ENCODE data around the gene OBP2B. TPM values are rescaled to one million over a fixed set of nuclear protein-coding genes. Genes with fewer than 3 reads are reported as not detected.
"Not testable (repeated sequence)": the region's sequence is repeated elsewhere in the genome, so short reads cannot be mapped to it uniquely, and the experiment has no call there.

The OBP2B gene
- polyA plus RNA-seq, 1 experiment, result not detected

DNA sequence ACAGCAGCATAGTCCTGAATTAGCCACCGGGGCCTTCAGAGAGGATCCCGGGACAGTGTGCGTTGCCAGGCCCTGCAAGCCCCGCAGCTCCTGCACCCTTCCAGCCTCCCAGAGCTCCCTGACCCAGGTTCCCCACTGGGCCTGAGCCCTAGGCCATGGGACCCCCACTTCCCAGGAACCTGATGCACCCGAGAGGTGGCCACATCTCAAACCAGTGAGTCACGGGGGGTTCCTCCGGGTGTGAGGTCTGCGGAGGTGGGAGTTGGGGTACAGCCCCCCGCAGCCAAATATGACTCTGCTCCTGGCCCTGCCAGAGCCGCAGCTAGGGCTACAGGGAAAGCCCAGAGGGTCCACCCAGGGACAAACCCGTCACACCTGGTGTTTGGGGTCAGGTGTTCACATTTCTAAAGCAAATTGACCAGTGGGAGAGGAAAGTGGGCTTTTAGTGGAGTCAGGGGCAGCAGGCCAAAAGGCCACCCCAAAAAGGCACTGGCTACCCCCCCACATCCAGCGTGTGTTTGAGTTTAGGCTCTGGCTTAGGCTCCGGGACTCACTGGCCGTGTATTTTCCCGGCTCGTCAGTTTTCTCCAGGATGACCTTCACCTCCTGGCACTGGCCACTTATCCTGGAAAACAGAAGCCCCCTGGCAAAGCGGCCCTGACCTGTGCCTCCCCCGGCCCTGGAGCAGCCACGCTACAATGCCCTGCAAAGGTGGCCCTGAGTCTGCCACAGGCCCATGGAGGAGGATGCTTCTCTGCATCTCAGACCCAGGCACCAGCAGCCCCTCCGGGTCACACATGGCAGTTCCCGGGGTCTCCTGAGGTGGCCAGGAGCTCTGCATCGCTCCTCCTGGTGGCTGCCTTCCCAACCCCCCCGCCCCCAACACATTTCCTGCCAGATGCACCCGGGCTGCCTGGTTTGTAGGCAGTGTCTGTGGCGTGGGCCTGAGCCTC is 17.4 kb upstream of the OBP2B start:
- ChIA-PET CTCF (no interaction called here), POLR2A (no interaction called here)
- DNase-seq (ENCODE audit: low read depth), result no peak
- Histone ChIP-seq H3K36me3 (ENCODE audit: control insufficient read depth, insufficient read depth, low read length) (no peaks in the 10 kb centered on the region), H3K4me3 (ENCODE audit: low read depth, low read length) (no peak overlapping the region), H3K27me3 (ENCODE audit: control insufficient read depth, insufficient read depth, low read length) (peaks cover 4% of the 10 kb centered on the region; the same call in 1 of the 2 replicates)
- TF ChIP-seq, protein P1, sequence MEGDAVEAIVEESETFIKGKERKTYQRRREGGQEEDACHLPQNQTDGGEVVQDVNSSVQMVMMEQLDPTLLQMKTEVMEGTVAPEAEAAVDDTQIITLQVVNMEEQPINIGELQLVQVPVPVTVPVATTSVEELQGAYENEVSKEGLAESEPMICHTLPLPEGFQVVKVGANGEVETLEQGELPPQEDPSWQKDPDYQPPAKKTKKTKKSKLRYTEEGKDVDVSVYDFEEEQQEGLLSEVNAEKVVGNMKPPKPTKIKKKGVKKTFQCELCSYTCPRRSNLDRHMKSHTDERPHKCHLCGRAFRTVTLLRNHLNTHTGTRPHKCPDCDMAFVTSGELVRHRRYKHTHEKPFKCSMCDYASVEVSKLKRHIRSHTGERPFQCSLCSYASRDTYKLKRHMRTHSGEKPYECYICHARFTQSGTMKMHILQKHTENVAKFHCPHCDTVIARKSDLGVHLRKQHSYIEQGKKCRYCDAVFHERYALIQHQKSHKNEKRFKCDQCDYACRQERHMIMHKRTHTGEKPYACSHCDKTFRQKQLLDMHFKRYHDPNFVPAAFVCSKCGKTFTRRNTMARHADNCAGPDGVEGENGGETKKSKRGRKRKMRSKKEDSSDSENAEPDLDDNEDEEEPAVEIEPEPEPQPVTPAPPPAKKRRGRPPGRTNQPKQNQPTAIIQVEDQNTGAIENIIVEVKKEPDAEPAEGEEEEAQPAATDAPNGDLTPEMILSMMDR (IDR thresholded peaks at IDR 0.05; ENCODE audit: insufficient read depth, low read depth, low read length), result no peak

DNA sequence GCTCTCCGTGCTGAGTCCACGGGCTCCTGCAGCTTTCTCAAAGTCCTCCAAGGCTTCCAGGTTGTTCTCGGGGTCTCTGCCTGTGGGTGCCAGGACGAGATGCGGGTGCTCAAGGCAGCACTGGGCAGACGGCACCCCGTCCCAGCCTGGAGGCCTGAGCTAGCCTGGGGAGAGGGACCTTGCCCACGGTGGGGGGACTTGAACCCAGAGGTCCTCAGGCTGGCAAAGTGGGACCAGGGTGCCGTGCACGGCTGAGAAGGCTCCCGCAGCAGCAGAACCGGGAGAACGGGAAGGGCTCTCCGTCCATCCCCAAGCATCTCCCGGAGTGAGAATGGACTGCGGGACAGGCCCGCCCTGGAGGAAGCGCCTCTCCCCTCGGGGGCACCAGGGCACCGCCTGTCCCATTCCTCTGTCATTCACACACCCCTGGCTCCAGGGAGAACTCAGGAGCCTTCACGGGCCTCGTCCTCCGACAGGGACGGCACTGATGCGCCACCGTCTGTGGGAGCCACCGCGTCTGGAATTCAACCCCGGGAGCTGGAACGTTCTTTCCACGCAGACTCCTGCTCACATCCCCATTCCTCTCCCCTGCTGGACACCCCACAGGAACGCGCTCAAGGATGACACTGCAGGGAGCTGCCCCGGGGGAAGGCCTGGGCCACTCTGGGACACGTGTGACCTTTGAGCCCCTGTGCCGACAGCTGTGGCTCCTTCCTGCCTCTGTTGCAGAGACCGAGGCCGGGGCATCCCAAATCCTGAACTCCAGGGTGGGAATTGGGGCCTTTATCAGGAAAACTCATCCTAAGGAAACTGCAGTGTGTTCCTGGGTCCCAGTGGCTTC is 16.3 kb upstream of the OBP2B start:
- ChIA-PET POLR2A (no interaction called here), CTCF (no interaction called here)
- no peak overlapping the region for H3K4me3 ChIP-seq (ENCODE audit: low read depth, low read length)
- no peak for DNase-seq (ENCODE audit: low read depth)
- H3K36me3 ChIP-seq (ENCODE audit: control insufficient read depth, insufficient read depth, low read length), result no peaks in the 10 kb centered on the region
- peaks cover 4% of the 10 kb centered on the region; the same call in 1 of the 2 replicates for H3K27me3 ChIP-seq (ENCODE audit: control insufficient read depth, insufficient read depth, low read length)
- TF ChIP-seq, protein P1 (IDR thresholded peaks at IDR 0.05; ENCODE audit: insufficient read depth, low read depth, low read length), result no peak

DNA sequence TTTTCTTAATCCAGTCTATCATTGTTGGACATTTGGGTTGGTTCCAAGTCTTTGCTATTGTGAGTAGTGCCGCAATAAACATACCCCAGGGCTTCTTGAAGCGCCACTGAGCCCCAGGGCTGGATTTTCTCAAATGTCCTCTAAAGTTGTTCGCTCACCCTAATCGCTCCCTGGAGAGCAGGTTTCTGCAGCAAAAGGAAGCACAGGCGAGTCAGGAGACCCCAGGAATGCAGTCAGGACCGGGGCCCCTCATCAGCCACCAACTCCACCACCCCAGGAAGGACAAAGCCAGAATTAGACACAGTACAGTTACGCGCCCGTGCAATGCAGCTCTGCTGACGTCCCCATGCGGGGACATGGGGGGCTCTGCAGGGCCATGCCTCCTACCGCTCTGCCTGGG is 15.7 kb upstream of the OBP2B start:
- TF ChIP-seq, protein P1 (IDR thresholded peaks at IDR 0.05; ENCODE audit: insufficient read depth, low read depth, low read length), result no peak
- ChIA-PET CTCF (no interaction called here), POLR2A (no interaction called here)
- no peak for DNase-seq (ENCODE audit: low read depth)
- Histone ChIP-seq H3K27me3 (ENCODE audit: control insufficient read depth, insufficient read depth, low read length) (peaks cover 4% of the 10 kb centered on the region; the same call in 1 of the 2 replicates), H3K36me3 (ENCODE audit: control insufficient read depth, insufficient read depth, low read length) (no peaks in the 10 kb centered on the region), H3K4me3 (ENCODE audit: low read depth, low read length) (no peak overlapping the region)

DNA sequence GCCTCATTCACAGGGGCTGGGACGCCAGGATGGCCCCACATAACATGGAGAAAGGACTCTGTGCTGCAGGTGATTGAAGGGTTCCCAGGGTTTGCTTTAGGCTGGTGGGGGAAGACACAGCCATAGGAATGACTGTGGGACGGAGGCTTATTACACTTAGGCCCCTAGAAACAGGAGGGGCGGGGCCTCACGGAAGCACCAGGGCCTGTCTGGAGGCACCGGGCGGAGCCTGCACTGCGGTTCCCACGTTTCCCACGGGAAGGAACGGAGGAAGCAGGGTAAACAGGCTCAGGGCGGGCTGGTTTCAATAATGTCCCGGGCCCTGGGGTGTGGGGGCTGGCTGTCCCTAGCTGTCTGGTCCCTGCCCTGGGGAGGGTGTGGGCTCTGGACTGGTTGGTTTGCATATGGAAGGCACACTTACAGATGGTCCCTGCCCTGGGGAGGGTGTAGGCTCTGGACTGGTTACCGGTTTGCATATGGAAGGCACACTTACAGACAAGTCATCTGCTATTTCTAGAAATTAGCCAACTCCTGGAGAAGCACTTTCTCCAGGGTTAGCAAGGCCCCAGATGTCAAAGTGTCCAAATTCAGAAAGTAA is 14.2 kb upstream of the OBP2B start:
- DNase-seq (ENCODE audit: low read depth); H3K27me3 ChIP-seq (ENCODE audit: control insufficient read depth, insufficient read depth, low read length); H3K36me3 ChIP-seq (ENCODE audit: control insufficient read depth, insufficient read depth, low read length); H3K4me3 ChIP-seq (ENCODE audit: low read depth, low read length); POLR2A ChIA-PET: not testable (repeated sequence)
- CTCF ChIA-PET, result interaction anchor here (0.6 kb wide), 1 partner anchor 129 kb away, joined by 4 read pairs; no protein-coding TSS in a partner anchor

DNA sequence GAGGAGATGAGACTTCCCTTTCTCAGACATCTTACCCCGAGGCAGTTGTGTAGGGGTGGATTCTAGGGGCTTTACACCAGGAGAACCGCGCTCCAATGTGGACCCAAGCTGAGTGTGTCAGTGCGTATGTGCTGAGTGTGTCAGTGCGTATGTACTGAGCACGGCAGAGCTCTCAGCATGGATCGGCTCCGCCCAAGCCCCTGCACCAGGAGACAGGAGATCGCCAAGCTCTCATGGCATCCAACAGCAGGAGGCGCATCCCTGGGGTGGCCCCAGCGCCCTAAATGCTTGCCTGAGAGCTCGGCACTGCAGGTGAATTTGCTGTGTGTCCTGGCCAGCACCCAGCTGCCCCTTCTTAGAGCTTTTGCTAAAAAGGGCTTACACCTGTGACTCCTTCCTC is 12.9 kb upstream of the OBP2B start:
- H3K4me3 ChIP-seq (ENCODE audit: low read depth, low read length); H3K36me3 ChIP-seq (ENCODE audit: control insufficient read depth, insufficient read depth, low read length); POLR2A ChIA-PET; CTCF ChIA-PET; DNase-seq (ENCODE audit: low read depth); H3K27me3 ChIP-seq (ENCODE audit: control insufficient read depth, insufficient read depth, low read length): not testable (repeated sequence)

Measured in BJ (cell line).